NCI-H1092 (cell line): Measurements from ENCODE around the gene PKHD1.

ENCODE experiments used
- DNase-seq: peaks from one replicate; lab custom pipeline; 2025; lab: John Stamatoyannopoulos, UW

The PKHD1 gene

GRCh38 chr6:51616243-51616642 is 471.2 kb downstream of the PKHD1 start:
- no peak for DNase-seq

DNA sequence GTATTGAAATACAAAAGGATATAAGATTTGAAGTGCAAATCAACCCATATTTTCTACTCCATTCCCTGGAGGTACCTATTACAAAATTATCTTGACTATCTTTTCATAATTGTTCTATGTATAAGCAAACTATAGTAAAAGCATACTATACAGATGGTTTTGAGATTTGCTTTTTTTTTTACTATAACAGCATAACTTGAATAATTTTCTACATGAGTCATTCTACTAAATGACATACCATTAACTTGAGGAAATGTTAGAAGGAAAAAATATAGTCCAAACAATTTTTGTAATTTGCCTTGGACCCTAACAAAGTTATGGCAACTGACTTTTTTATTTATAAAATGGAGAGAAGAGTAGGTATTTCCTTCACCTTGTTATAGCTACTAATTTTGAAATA is 472.7 kb downstream of the PKHD1 start:
- DNase-seq: no peak

GRCh38 chr6:51613558-51613957 is 473.9 kb downstream of the PKHD1 start:
- no peak for DNase-seq

DNA sequence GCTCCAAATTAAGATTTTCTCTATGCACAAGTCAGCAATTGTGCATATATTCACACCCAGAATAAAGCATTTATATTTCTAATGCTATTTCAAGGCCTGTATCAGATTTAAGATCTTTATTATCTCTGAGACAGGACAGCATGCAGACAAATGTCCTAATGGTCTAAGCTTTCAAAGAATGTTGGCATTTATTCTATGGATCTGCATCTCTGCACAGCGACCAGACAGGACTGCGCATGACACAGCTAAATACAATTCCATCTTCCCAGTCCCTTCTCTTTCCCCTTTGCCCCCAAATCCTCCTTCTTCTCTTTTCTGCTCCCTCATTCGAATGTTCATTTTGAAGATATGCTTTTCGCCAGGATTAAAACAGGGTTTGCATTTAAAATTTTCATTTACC is 478.5 kb downstream of the PKHD1 start:
- no peak for DNase-seq

GRCh38 chr6:51608383-51608782 is 479.0 kb downstream of the PKHD1 start:
- DNase-seq: no peak

GRCh38 chr6:51600514-51600913 is 486.9 kb downstream of the PKHD1 start:
- DNase-seq: no peak

GRCh38 chr6:51598171-51598570 is 489.2 kb downstream of the PKHD1 start:
- DNase-seq: no peak

DNA sequence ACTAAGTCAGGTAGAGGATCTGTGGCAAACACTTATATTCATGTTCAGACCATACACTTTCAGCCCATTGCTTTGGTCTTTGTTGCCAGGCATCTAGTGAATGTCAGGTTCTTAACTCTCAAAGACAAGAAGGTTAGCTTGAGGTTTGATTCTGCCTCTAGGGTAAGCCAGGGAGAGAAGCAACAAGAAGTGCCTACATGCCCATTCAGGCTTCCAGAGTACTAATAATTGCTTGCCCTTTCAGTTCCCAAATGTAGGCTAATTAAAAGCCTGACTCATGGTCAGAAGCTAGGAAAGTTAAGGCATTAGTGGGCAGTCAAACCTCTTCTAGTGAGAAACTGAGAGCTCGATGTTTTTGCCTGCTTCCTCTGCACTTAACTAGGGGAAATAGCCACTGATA is 492.4 kb downstream of the PKHD1 start:
- no peak for DNase-seq

DNA sequence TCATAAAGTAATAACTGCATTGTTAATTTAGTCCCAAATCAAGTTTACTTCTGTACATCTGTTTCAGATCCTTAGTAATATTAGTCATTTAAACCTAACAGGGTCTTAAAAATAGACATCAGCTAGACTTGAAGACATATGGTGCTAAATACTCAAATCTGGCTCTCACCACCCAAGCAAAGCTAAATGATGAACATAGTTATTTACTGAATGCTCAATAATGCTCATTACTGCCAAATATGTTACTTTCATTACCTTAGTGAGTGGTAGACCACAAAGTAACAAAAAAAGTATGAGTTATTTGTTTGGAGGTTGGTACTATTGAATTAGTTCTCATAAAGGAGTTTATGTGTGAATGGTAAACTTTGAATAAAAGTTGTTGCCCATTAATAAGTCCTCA is 502.1 kb downstream of the PKHD1 start:
- DNase-seq: no peak

DNA sequence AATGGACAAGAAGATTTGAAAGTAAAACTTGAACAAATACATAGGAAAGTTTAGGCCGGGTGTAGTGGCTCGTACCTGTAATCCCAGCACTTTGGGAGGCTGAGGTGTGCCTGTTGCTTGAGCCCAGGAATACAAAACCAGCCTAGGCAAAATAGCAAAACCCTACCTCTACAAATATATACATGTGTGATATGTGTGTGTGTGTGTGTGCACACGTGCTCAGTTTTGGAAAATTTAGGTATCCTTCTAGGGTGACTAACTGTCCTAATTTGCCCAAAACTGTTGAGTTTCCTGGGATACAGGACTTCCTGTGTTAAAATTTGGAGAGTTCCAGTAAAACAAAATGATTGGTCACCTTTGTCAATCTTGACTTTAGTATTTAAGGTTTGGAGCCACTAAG is 503.2 kb downstream of the PKHD1 start:
- DNase-seq: no peak

DNA sequence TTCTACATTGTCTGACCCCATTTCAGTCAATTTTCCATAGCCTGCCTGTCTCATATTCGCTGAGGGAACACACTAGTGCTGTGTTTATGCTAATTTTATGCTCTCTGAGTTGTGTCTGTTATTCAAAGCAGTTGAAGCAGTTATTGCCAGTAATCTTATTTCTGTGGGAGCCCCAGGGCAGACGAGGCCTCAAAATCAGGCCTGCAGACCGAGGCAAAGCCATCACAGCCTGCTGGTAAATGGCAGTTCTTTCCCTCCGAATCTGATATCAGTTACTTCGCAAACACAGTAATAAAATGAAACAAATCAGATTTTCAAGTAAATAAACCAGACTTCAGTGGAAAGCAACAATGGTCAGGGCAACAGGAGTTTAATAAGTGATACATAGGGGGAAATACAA is 508.4 kb downstream of the PKHD1 start:
- DNase-seq: no peak

- DNase-seq: no peak
Measured at GRCh38 chr6:51578362-51578761, 509.1 kb downstream of the PKHD1 start.

DNA sequence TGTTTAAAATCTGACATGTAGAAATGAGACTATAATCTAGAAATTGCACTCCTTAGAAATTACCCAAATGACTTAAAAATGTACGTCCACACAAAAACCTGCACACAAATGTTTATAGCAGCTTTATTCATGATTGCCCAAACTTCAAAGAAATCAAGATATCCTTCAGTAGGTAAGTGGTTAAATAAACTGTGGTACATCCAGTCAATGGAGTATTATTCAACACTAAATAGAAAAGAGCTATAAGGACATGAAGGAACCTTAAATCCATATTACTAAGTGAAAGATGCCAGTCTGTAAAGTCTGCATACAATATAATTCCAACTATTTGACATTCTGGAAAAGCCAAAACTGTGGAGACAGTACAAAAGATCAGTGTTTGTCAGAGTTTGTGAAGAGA is 513.4 kb downstream of the PKHD1 start:
- no peak for DNase-seq

- DNase-seq: no peak
Measured at GRCh38 chr6:51571168-51571567, 516.2 kb downstream of the PKHD1 start.

DNA sequence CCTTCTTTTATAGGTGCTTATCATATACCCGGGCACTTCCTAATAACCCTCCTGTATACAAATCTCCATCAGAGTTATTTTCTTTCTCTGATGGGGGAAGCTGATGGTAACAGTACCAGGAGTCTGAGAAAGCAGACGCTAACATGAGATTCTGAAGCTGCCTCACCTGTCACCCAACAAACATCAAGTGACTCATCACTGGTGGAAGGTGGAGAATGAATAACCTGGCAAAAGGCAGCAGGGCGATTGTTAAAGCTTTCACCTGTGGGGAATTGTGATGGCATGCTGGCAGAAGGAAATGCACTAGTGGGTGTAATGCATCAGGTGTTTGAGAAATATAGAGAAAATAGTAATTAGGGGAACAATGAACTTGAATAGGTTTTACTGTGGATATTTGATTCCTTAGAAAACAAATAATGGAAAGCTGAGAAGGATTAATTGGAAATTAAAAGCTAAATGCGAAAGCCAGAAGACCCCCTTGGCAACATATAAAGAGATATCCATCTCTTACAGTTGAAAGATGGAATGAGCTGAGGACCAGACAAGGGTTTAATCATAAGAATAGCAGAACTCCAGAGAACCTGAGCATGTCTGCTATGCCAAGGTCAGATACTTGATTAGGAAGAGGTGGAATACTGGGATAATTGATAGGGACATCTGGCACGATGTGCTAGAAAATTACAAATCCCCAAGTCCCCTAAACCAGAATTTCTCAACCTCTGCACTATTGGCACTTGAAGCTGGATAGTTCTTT is 517.1 kb downstream of the PKHD1 start:
- DNase-seq: no peak

GRCh38 chr6:51569594-51569993 is 517.8 kb downstream of the PKHD1 start:
- DNase-seq: no peak

DNA sequence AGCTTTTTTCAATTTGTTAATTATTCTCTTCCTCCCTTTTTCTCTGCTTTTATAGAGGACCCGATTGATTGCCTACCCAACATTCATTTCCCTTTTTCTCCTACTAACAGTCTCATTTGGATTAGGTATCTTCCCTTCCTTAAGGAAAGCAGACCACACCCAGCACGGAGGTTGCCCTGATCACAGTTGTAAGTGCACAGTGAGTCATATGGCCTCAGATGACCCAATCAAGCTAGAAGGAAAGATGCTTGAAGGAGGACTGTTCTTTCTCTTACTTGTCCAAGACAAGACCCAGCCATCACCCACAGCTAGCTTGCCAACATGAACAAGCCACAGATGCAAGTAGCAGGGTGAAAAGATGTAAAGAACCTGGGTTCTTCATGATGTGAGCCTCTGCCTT is 518.6 kb downstream of the PKHD1 start:
- DNase-seq: no peak

- DNase-seq: no peak
Measured at GRCh38 chr6:51565472-51565871, 521.9 kb downstream of the PKHD1 start.
